Dedifferentiated amniotic fluid mesenchymal stem cell (primary cell): Measurements from ENCODE around the gene TXK.

ENCODE experiments used
- DNase-seq: peaks from one replicate; pipeline ENCODE4 v3.0.0-alpha.2; 2016; ENCODE audit errors: extremely low spot score

TXK gene

GRCh38 chr4:48021100-48021499 lies 113.0 kb downstream of the TXK start:
- no peak for DNase-seq

DNA sequence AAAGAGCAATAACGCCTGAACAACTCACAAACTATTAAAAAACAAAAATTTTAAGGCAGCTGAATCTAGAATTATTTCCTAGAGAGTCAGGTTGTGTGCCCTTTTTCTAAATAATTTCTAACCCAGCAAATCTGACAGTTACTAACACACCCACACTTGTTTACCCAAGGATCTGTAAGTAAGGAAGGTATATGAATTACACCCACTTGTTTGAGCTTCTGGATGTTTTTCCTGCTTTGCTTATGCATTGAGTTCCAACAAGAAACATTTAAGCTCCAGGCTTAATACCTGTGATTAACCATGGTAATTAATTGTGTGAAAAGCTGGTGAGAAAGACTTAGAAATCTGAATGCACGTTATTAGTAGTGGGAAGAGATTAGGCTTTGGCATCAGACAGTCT lies 115.9 kb downstream of the TXK start:
- no peak for DNase-seq

GRCh38 chr4:48017108-48017571 lies 116.9 kb downstream of the TXK start:
- peak; percentile 29 for DNase-seq
